Nephron progenitor cell (in vitro differentiated cells): ENCODE measurements around the gene MYH10.

Experiments
- DNase-seq: peaks from one replicate; pipeline ENCODE4 v3.0.0; 2021
- H3K27ac Mint-ChIP-seq: 2 replicates; pipeline ENCODE4 v1.8.0; 2021; ENCODE audit warnings: mild to moderate bottlenecking, moderate library complexity, mixed read lengths
- H3K27me3 Mint-ChIP-seq: 2 replicates; pipeline ENCODE4 v1.8.0; 2021; ENCODE audit warnings: mild to moderate bottlenecking, low read depth, mixed read lengths; ENCODE audit not compliant: poor library complexity
- H3K36me3 Mint-ChIP-seq: 2 replicates; pipeline ENCODE4 v1.8.0; 2021; ENCODE audit warnings: low read depth, mixed read lengths
- H3K4me1 Mint-ChIP-seq: 2 replicates; pipeline ENCODE4 v1.8.0; 2021; ENCODE audit warnings: mixed read lengths
- H3K4me3 Mint-ChIP-seq: 2 replicates; pipeline ENCODE4 v1.8.0; 2021; ENCODE audit warnings: mild to moderate bottlenecking, moderate library complexity, mixed read lengths
- H3K9me3 Mint-ChIP-seq: 2 replicates; pipeline ENCODE4 v1.8.0; 2021; ENCODE audit warnings: mild to moderate bottlenecking, moderate library complexity, mixed read lengths
- TF ChIP-seq, protein P1 (sequence below): fragments of 200-600 bp; sonication (generic); IDR thresholded peaks from 2 replicates; pipeline ENCODE4 v1.5.0; 2021; ENCODE audit warnings: antibody characterized with exemption

MYH10 gene

DNA sequence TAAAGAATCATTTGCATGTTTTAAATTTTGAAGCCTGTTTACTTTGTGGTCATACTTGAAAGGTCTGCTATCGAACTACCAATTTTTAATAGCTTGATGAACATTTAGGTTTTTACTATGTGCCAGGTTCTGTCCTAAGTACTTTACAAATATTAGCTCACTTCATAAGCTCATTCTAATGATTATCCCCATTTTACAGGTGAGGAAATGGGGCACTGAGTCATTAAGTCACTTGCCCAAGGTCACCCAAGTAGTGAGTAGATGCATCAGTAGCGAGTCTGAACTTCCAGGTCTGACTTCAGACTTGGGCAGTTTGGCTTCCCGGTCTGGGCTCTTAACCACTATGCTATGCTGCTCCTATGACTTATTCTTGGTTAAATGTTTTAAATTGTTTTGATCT lies 190.8 kb downstream of the MYH10 start:
- Mint-ChIP-seq H3K4me1 (peaks cover 36% of the 10 kb centered on the region), H3K27me3 (peaks cover 6% of the 10 kb centered on the region), H3K27ac (no peak overlapping the region), H3K36me3 (peaks cover 32% of the 10 kb centered on the region), H3K4me3 (no peak overlapping the region), H3K9me3 (no peaks in the 10 kb centered on the region)
- no peak for DNase-seq
- TF ChIP-seq, protein P1, sequence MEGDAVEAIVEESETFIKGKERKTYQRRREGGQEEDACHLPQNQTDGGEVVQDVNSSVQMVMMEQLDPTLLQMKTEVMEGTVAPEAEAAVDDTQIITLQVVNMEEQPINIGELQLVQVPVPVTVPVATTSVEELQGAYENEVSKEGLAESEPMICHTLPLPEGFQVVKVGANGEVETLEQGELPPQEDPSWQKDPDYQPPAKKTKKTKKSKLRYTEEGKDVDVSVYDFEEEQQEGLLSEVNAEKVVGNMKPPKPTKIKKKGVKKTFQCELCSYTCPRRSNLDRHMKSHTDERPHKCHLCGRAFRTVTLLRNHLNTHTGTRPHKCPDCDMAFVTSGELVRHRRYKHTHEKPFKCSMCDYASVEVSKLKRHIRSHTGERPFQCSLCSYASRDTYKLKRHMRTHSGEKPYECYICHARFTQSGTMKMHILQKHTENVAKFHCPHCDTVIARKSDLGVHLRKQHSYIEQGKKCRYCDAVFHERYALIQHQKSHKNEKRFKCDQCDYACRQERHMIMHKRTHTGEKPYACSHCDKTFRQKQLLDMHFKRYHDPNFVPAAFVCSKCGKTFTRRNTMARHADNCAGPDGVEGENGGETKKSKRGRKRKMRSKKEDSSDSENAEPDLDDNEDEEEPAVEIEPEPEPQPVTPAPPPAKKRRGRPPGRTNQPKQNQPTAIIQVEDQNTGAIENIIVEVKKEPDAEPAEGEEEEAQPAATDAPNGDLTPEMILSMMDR = no peak

DNA sequence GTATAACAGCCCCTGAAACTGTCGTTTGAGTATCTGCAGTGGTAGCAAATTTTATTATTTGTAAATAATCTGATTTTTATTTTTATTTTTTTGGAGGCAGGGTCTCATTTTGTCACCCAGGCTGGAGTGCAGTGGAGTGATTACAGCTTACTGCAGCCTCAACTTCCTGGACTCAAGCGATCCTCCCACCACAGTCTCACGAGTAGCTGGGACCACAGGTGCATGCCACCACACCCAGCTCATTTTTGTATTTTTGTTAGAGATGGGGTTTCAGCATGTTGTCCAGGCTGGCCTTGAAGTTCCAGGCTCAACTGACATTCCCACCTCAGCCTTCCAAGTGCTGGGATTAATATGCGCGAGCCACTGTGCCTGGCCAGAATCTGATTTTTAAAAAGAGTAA lies 192.1 kb downstream of the MYH10 start:
- H3K9me3 Mint-ChIP-seq = no peaks in the 10 kb centered on the region
- TF ChIP-seq, protein P1 = no peak
- H3K4me3 Mint-ChIP-seq = no peak overlapping the region
- H3K27ac Mint-ChIP-seq = no peak overlapping the region
- H3K36me3 Mint-ChIP-seq = peaks cover 23% of the 10 kb centered on the region
- H3K4me1 Mint-ChIP-seq = peaks cover 35% of the 10 kb centered on the region
- no peak for DNase-seq
- H3K27me3 Mint-ChIP-seq = peaks cover 8% of the 10 kb centered on the region

DNA sequence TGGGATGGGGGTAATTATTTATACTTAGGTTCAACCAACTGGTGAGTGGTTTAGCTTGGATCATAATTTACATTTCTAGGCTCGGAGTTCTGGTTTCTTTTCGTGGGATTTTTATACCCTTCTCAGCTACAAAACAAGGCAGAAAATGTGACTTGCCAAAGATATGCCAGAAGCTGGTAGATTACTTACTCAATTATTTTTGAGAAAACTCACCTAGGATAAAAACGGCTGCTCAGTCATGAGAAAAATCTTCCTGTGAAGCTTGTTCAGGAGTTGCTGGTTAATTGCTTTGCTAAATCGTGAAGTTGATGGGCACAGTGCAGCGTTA lies 193.7 kb downstream of the MYH10 start:
- peak overlapping the region; percentile 99 for H3K27ac Mint-ChIP-seq
- H3K4me3 Mint-ChIP-seq = peak overlapping the region; percentile 95
- H3K9me3 Mint-ChIP-seq = no peaks in the 10 kb centered on the region
- peaks cover 26% of the 10 kb centered on the region for H3K4me1 Mint-ChIP-seq
- peaks cover 11% of the 10 kb centered on the region for H3K27me3 Mint-ChIP-seq
- DNase-seq = no peak
- TF ChIP-seq, protein P1 = no peak
- peaks cover 18% of the 10 kb centered on the region for H3K36me3 Mint-ChIP-seq

DNA sequence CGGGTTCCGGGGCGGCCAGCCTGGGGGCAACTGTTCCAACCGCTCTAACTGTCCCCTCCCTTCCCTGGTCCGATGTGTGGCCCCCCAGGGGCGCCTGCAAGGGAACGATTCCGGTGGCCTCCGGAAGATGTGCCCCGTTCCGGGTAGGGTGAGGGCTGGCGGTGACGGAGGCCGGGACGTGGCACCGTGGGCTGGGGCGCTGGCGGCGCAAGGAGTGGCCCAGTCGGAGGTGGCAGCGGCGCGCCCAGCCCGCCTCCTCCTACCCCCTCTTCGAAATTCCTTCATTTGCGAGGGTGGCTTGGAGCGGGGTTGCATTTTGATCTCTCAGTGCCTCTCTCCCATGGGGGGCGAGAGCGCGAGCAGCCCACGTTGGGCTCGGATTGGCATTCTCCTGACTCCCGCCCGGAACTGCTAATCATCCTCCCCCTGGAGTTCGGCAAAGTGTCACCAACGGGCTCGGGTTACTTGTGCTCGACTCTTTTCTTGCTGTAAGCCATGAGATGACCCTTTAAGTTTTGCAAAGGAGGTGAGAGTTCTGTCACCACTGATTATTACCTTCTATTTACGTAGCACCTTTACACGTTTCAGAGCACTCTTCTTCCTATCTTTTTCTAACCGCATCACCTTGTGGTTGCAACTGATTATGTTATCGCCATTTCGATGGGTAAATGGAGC lies 194.2 kb downstream of the MYH10 start:
- peak overlapping the region; percentile 99 for H3K27ac Mint-ChIP-seq
- no peaks in the 10 kb centered on the region for H3K9me3 Mint-ChIP-seq
- peaks cover 14% of the 10 kb centered on the region for H3K36me3 Mint-ChIP-seq
- DNase-seq = peak; percentile 69
- H3K4me1 Mint-ChIP-seq = peaks cover 22% of the 10 kb centered on the region
- H3K27me3 Mint-ChIP-seq = peaks cover 11% of the 10 kb centered on the region
- H3K4me3 Mint-ChIP-seq = peak overlapping the region; percentile 95
- TF ChIP-seq, protein P1 = no peak

DNA sequence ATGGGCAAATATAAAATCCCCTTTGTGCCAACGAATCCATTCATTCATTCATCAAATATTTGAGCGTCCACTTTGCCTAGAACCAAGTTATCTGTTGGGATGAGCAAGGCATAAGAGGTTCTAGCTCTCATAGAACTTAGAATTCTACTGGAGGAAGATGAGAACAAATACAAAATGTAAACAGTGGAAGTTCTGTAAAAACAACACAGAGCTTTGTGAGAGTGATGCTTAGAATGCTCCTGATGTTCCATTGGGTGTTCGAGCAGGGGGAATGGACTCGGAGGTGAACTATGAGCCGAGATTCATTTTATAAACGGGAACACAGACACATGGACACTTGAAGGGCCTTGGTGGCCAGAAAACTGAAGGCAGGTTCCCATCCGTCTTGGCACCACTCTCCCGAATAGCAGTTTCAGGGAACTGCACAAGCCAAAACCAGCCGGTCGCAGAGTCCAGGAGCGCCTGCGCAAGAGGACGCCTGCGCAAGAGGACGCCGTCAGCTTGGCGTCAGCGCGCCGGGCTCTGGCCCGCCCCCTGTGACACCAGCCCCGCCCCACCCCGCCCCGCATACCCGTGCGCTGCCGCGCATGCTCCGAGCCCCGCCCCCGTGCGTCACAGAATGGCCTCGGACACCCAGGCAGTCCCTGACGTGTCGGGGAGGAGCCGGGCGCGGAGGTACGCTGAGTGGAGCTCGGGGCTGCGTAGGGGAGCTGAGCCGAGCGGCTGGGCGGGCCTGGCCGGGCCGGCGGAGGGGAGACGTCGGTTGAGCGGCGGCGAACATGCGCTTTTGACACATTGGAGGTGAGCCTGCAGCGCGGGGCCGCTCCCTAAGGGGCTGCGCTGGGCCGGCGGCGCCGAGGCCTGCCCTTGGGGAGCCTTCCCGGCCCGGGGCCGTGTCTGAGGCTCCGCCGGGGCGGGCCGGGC lies 195.0 kb downstream of the MYH10 start, which contains the start of gene NDEL1:
TSS of gene NDEL1 (plus strand) at position 640 of the 924 bp plus-strand sequence. CDS start 8,388 bp downstream, outside the sequence.
- Mint-ChIP-seq H3K4me3 (peak within 1 kb of the TSS; percentile 95), H3K27ac (peak within 1 kb of the TSS; percentile 99), H3K27me3 (peaks cover 11% of the 10 kb centered on the region), H3K9me3 (no peaks in the 10 kb centered on the region), H3K36me3 (peaks cover 9% of the 10 kb centered on the region), H3K4me1 (peaks cover 22% of the 10 kb centered on the region)
- peak; percentile 100 for DNase-seq
- TF ChIP-seq, protein P1 = no peak
